CD14-positive monocyte (primary cell): ENCODE data around the gene PDPN. TPM values are rescaled to one million over a fixed set of nuclear protein-coding genes. Genes with fewer than 3 reads are reported as not detected.

ENCODE experiments used
- DNase-seq, 3 donors: peaks; one replicate each; pipeline ENCODE4 v3.0.0-alpha.2; 2011 to 2022
- H2AFZ ChIP-seq: 2 replicates; pipeline ENCODE4 v1.6.0; 2012; ENCODE audit warnings: mild to moderate bottlenecking, low read depth, low read length, inconsistent platforms; ENCODE audit not compliant: insufficient read depth, poor library complexity, severe bottlenecking
- H3K27ac ChIP-seq, 2 donors: 1 replicate in 1 of 2; 2 replicates in 1 of 2; pipeline ENCODE4 v1.5.1; 2012 to 2013; ENCODE audit warnings: low read length in 2 of 2, control low read depth in 1 of 2, inconsistent platforms in 1 of 2, low read depth in 1 of 2, mild to moderate bottlenecking in 1 of 2
- H3K27me3 ChIP-seq, 2 donors: one replicate each; pipeline versions ENCODE4 v1.6.0 to v1.6.1; 2011 to 2013; ENCODE audit warnings: low read length in 2 of 2; ENCODE audit not compliant: control insufficient read depth in 2 of 2, insufficient read depth in 2 of 2
- H3K36me3 ChIP-seq, 2 donors: replicated peaks in 1 of 2; 1 replicate in 1 of 2; 2 replicates in 1 of 2; pipeline versions ENCODE4 v1.5.1 to v1.6.1; 2012 to 2013; ENCODE audit warnings: low read length in 2 of 2, control low read depth in 1 of 2, inconsistent platforms in 1 of 2, mild to moderate bottlenecking in 1 of 2; ENCODE audit not compliant: insufficient read depth in 2 of 2, control insufficient read depth in 1 of 2
- H3K4me1 ChIP-seq, 2 donors: 1 replicate in 1 of 2; 2 replicates in 1 of 2; pipeline versions ENCODE4 v1.5.1 to v1.6.1; 2012 to 2013; ENCODE audit warnings: low read length in 2 of 2, control low read depth in 1 of 2, inconsistent platforms in 1 of 2, mild to moderate bottlenecking in 1 of 2, moderate library complexity in 1 of 2; ENCODE audit not compliant: insufficient read depth in 2 of 2, control insufficient read depth in 1 of 2
- H3K4me2 ChIP-seq: replicated peaks from 2 replicates; pipeline ENCODE3; 2012; ENCODE audit warnings: low read length, moderate library complexity, mild to moderate bottlenecking; ENCODE audit not compliant: poor library complexity, severe bottlenecking; ENCODE audit errors: extremely low read depth
- H3K4me3 ChIP-seq, 3 experiments: fragments of 200-600 bp in 1 of 3; sonication (generic) in 1 of 3; replicated peaks in 1 of 3; 1 replicate in 2 of 3; 2 replicates in 1 of 3; pipeline ENCODE4 v1.5.1; 2011 to 2013; ENCODE audit warnings: low read length in 3 of 3, mild to moderate bottlenecking in 3 of 3, control low read depth in 2 of 3, low read depth in 2 of 3, inconsistent platforms in 1 of 3, moderate library complexity in 1 of 3
- H3K79me2 ChIP-seq: 2 replicates; pipeline ENCODE4 v1.6.0; 2012; ENCODE audit warnings: mild to moderate bottlenecking, control low read depth, inconsistent platforms, low read length, moderate library complexity; ENCODE audit not compliant: insufficient read depth
- H3K9ac ChIP-seq: 2 replicates; pipeline ENCODE4 v1.6.0; 2017; ENCODE audit warnings: low read length, mild to moderate bottlenecking; ENCODE audit not compliant: insufficient read depth, poor library complexity, severe bottlenecking
- H3K9me3 ChIP-seq, 2 donors: replicated peaks in 1 of 2; 1 replicate in 1 of 2; 2 replicates in 1 of 2; pipeline versions ENCODE4 v1.5.1 to v1.6.1; 2012 to 2013; ENCODE audit warnings: low read length in 2 of 2, control low read depth in 1 of 2; ENCODE audit not compliant: control insufficient read depth in 1 of 2, insufficient read depth in 1 of 2
- H4K20me1 ChIP-seq: 2 replicates; pipeline ENCODE4 v1.6.0; 2012; ENCODE audit warnings: mild to moderate bottlenecking, low read length, control low read depth, moderate library complexity; ENCODE audit not compliant: insufficient read depth
- H3K27ac Mint-ChIP-seq, 7 donors: one replicate each; pipeline ENCODE4 v1.8.0; 2020; ENCODE audit warnings: mild to moderate bottlenecking in 7 of 7, mixed read lengths in 7 of 7, moderate library complexity in 6 of 7, inconsistent platforms in 2 of 7
- H3K27me3 Mint-ChIP-seq, 3 donors: one replicate each; pipeline ENCODE4 v1.8.0; 2021 to 2022; ENCODE audit warnings: low read depth in 3 of 3, mild to moderate bottlenecking in 3 of 3, mixed read lengths in 3 of 3, moderate library complexity in 3 of 3, inconsistent platforms in 1 of 3
- H3K36me3 Mint-ChIP-seq, 2 donors: one replicate each; pipeline ENCODE4 v1.8.0; 2020; ENCODE audit warnings: mixed read lengths in 2 of 2, inconsistent platforms in 1 of 2, mild to moderate bottlenecking in 1 of 2
- H3K4me1 Mint-ChIP-seq: one replicate; pipeline ENCODE4 v1.8.0; 2020; ENCODE audit warnings: mild to moderate bottlenecking, mixed read lengths
- H3K4me3 Mint-ChIP-seq, 2 donors: one replicate each; pipeline ENCODE4 v1.8.0; 2020; ENCODE audit warnings: mild to moderate bottlenecking in 2 of 2, mixed read lengths in 2 of 2, moderate library complexity in 1 of 2
- H3K9me3 Mint-ChIP-seq, 7 donors: one replicate each; pipeline ENCODE4 v1.8.0; 2020 to 2022; ENCODE audit warnings: mixed read lengths in 7 of 7, mild to moderate bottlenecking in 6 of 7, moderate library complexity in 6 of 7, inconsistent platforms in 2 of 7
- WGBS: methylation state at CpG from one replicate; pipeline ENCODE4 v1.1.5; 2013; ENCODE audit warnings: missing lambda C conversion rate; ENCODE audit not compliant: insufficient coverage; 5-methylcytosine and 5-hydroxymethylcytosine counted together
- intact Hi-C, 2 donors: fragments of 100-400 bp; cut with micrococcal nuclease; formaldehyde crosslinking; loops; one replicate each; pipeline versions ENCODE4 v1.15.0 to v1.15.1; 2023
- polyA plus RNA-seq, 3 donors: library from polyadenylated mRNA; depleted of rRNA in 1 of 3; unstranded in 2 of 3; stranded (reverse) in 1 of 3; fragments of 300-500 nt in 2 of 3; fragments of >200 nt in 1 of 3; fragmentation: Illumina TruSeq in 2 of 3; gene quantifications; 1 replicate in 2 of 3; 2 replicates in 1 of 3; pipeline ENCODE4 v1.2.3, GENCODE V29; 2012 to 2021
- TF ChIP-seq, protein P1 (sequence below): fragments of 200-600 bp; IDR thresholded peaks from one replicate; pipeline ENCODE4 v1.8.0; 2022; ENCODE audit warnings: antibody characterized with exemption, mild to moderate bottlenecking

Gene PDPN
- polyA plus RNA-seq, 3 donors: not detected

DNA sequence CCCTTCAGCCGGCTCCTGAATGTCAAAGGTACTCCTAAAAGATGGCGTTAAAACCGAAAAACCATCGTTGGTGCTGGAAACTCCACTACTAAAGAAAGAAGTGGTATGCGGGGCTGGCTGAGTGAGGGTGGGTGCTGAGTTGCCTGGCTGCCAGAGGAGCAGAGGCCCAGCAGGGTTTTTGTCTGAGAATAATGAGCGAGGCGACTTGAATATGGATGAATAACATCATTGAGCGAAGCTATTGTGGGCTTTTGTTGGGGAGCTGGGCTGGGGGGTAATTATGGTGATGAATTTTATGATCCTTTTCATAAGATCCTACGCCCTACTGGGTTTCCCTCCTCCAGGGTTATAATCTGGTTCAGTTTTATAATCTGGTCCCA, 2.0 kb downstream of the PDPN start:
- DNase-seq: no peak
- TF ChIP-seq, protein P1, sequence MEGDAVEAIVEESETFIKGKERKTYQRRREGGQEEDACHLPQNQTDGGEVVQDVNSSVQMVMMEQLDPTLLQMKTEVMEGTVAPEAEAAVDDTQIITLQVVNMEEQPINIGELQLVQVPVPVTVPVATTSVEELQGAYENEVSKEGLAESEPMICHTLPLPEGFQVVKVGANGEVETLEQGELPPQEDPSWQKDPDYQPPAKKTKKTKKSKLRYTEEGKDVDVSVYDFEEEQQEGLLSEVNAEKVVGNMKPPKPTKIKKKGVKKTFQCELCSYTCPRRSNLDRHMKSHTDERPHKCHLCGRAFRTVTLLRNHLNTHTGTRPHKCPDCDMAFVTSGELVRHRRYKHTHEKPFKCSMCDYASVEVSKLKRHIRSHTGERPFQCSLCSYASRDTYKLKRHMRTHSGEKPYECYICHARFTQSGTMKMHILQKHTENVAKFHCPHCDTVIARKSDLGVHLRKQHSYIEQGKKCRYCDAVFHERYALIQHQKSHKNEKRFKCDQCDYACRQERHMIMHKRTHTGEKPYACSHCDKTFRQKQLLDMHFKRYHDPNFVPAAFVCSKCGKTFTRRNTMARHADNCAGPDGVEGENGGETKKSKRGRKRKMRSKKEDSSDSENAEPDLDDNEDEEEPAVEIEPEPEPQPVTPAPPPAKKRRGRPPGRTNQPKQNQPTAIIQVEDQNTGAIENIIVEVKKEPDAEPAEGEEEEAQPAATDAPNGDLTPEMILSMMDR: no peak
- peaks cover 0 to 8% of the 10 kb centered on the region in 2 donors for H3K36me3 Mint-ChIP-seq
- H3K9me3 ChIP-seq: peaks cover 0 to 27% of the 10 kb centered on the region in 2 donors
- no peak overlapping the region for H3K27ac ChIP-seq
- H3K27ac Mint-ChIP-seq: no peak overlapping the region
- H3K36me3 ChIP-seq: no peaks in the 10 kb centered on the region
- no peaks in the 10 kb centered on the region for H4K20me1 ChIP-seq
- H3K4me2 ChIP-seq: no peak overlapping the region
- peaks cover 69 to 79% (median 74%) of the 10 kb centered on the region in 3 donors for H3K27me3 Mint-ChIP-seq
- intact Hi-C loops: no loop called here
- H3K9me3 Mint-ChIP-seq: peaks cover 2 to 16% (median 4%) of the 10 kb centered on the region in 7 donors
- H3K79me2 ChIP-seq: no peaks in the 10 kb centered on the region
- peaks cover 5 to 7% of the 10 kb centered on the region in 2 donors for H3K4me1 ChIP-seq
- H3K27me3 ChIP-seq: peaks cover 50 to 81% of the 10 kb centered on the region in 2 donors
- no peak overlapping the region for H3K9ac ChIP-seq
- no peak overlapping the region for H3K4me3 ChIP-seq
- peaks cover 19% of the 10 kb centered on the region for H3K4me1 Mint-ChIP-seq
- WGBS: 43% methylated on average over 8 of the region's 9 CpGs
- H2AFZ ChIP-seq: no peak overlapping the region
- peak overlapping the region in 1 of 2 donors; percentile 81 for H3K4me3 Mint-ChIP-seq

DNA sequence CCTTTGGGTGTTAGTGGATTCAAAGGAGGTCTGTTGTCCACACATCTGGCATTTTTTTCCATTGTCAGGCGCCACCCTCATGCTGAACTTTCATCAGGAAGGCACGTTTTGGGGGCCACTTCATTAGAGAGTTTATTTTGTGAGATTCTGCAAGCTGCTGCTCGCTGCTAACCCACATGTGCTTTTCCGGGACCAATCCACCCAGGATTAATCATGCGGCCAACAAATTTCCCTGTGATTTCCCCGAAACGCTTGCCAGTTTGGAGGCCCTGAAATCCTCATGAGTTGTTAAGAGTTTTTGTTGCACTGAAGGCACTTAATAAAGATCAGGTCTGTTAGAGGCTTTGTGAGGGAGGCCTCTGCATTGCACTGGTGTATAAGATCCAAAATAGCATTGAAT, 2.4 kb downstream of the PDPN start:
- Histone ChIP-seq H4K20me1 (no peaks in the 10 kb centered on the region), H3K27ac (no peak overlapping the region), H3K27me3 (peaks cover 50 to 78% of the 10 kb centered on the region in 2 donors), H3K4me3 (no peak overlapping the region), H2AFZ (no peak overlapping the region), H3K9ac (no peak overlapping the region), H3K79me2 (no peaks in the 10 kb centered on the region), H3K9me3 (peaks cover 0 to 27% of the 10 kb centered on the region in 2 donors), H3K4me1 (peaks cover 8 to 10% of the 10 kb centered on the region in 2 donors), H3K4me2 (no peak overlapping the region), H3K36me3 (no peaks in the 10 kb centered on the region)
- intact Hi-C loops: no loop called here
- 92% methylated on average over 2 of the region's 7 CpGs for WGBS
- peaks cover 2 to 16% (median 4%) of the 10 kb centered on the region in 7 donors for H3K9me3 Mint-ChIP-seq
- no peak for DNase-seq
- H3K27ac Mint-ChIP-seq: no peak overlapping the region
- TF ChIP-seq, protein P1: no peak
- H3K36me3 Mint-ChIP-seq: peaks cover 0 to 8% of the 10 kb centered on the region in 2 donors
- H3K4me3 Mint-ChIP-seq: peak overlapping the region in 1 of 2 donors; percentile 81
- H3K4me1 Mint-ChIP-seq: peaks cover 23% of the 10 kb centered on the region
- H3K27me3 Mint-ChIP-seq: peaks cover 70 to 75% (median 70%) of the 10 kb centered on the region in 3 donors
